Stimulated activated naive CD4-positive, alpha-beta T cell treated with Interleukin-2 at 50 U/mL for 16 hours (primary cell): ENCODE measurements around the gene TMEM161A.
A peak's percentile ranks its signal among the peaks of the same experiment; 100 is the strongest.
"Not testable (repeated sequence)": the region's sequence is repeated elsewhere in the genome, so short reads cannot be mapped to it uniquely, and the experiment has no call there.

ENCODE experiments used
- DNase-seq: peaks from one replicate; lab custom pipeline; 2025; lab: John Stamatoyannopoulos, UW

The TMEM161A gene

GRCh38 chr19:19138109-19138981 is at the start of gene TMEM161A:
TMEM161A (minus strand) TSS chr19:19138478; CDS start chr19:19138428, 50 bp downstream.
- DNase-seq: peak; percentile 96

DNA sequence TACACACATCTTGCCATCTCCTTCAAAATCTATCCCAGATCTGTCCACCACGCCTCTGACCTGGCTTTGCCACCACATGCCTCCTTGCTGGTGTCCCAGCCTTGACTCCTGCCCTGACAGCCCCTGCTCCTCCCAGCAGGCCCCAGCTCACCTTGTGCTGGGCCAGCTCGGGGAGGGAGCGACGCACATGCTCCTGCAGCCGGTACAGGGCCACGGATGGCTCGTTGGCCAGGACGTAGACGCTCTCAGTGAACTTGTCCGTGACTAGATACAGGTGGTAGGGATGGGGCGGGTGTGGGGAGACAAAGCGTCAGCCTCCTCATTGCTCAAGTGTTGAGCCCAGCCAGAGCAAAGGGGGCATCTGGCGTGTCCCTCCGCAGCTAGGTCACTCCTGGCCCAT is 48.5 kb upstream of the TMEM161A start:
- no peak for DNase-seq

DNA sequence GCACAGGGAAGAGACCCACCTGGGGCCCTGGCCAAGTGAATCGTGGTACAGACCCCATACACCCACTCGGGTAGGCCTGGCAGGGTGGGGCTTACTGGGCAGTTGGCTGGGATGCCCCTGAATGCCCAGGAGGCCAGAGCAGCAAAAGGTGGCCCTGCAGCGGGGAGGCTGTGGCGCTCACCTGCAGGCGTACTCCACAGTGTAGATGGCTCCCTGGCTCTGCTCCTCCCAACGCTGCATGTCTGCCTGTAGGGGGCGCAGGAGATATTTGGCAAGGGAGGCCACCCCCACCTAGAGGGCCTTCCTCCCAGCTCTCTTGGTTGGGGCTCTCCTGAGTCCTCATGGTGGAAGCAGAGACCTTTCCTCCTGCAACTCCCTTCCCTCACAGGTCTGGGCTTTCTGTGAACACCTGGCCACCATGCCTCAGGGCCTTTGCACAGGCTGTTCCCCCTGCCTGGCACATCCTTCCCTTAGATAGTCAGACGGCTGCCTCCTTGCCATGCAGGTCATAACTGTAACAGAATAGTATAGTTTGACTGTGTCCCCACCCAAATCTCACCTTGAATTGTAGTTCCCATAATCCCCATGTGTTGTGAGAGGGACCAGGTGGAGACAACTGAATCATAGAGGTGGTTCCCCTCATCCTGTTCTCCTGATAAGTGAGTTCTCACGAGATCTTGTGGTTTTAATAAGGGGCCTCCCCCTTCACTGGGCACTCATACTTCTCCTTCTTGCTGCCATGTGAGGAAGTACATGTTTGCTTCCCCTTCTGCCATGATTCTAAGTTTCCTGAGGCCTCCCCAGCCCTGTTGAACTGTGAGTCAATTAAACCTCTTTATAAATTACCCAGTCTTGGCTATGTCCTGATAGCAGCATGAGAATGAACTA is 47.8 kb upstream of the TMEM161A start:
- DNase-seq: peak; percentile 64

DNA sequence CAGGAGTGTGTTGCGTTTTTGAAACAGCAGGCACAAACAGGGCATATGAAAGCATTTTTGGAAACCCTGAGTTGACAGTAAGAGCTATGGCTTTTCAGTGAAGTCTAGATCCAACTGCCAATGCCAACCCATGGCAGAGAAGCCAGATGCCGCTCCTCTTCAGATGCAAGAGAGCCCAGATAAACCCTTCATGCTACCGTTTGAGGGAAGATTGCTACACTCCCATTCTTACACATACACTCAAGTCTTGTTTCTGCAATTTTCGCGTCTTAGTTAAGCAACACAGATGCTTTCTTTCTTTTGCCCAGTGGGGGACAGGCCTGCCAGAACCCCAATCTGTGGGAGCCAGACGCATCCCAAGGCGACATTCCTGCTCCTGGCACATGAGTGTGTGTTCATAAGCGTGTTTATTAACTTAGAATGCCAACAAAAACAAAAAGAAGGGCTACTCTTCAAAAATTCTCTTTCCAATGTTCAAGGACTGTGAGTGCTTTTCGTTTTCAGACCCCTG is 43.3 kb upstream of the TMEM161A start:
- DNase-seq: no peak

DNA sequence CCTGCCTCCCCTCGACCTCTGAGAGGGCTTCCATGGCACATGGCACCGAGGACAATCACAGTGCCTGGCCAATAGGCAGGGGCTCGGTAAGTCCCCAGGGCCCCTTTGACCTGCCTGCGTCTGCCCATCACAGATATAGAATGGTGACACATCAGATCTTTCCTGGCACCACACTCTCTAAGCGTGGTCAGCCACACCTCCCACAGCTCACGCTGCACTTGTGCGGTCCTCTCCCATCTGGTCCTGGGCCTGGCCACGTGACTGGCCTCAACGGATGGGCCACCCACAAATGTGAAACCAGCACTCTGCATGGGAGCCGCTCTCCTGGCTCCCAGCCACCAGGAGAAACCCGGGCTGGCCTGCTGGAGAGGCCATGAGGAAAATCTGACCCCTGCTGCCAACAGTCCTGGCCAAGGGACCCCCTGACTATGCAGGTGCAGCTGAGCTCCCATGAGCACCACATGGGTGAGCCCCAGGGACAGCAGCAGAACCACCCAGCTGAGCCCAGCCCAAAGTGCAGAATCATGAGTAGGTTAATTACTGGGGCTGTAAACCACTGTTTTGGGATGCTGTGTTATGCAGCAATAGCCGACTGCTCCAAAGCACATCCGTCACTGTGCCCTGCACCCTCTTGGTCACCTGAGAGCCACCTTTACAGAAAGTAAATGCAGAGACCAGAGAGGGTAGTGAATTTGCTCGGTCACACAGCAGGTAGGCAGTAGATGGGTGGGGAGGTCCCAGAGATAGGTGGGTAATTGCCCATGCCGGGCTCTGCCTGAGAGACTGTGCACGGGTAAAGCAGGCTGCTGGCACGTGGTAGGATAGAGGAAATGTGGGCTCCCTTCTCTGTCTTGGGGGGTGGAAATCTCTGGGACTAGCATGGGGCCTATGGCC is 41.5 kb upstream of the TMEM161A start:
- DNase-seq: no peak

- DNase-seq: no peak
Measured at GRCh38 chr19:19176950-19177349, 38.7 kb upstream of the TMEM161A start.

DNA sequence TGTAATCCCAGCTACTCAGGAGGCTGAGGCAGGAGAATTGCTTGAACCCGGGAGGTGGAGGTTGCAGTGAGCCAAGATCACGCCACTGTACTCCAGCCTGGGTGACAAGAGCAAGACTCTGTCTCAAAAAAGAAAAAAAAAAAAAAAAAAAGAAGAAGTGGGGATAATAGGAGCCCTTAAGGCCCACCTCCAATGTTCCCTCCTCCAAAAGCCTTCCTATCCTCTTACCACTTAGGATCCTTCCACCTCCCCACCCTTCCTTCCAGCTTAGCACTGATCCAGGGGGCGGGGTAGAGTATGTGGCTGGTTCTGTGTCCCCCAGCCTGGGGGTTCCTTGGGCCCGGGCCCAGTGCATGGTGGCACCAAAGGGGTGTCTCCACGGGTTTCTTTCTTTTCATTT is 35.0 kb upstream of the TMEM161A start:
- DNase-seq: not testable (repeated sequence)

GRCh38 chr19:19171821-19172532 is 33.7 kb upstream of the TMEM161A start:
- no peak for DNase-seq

DNA sequence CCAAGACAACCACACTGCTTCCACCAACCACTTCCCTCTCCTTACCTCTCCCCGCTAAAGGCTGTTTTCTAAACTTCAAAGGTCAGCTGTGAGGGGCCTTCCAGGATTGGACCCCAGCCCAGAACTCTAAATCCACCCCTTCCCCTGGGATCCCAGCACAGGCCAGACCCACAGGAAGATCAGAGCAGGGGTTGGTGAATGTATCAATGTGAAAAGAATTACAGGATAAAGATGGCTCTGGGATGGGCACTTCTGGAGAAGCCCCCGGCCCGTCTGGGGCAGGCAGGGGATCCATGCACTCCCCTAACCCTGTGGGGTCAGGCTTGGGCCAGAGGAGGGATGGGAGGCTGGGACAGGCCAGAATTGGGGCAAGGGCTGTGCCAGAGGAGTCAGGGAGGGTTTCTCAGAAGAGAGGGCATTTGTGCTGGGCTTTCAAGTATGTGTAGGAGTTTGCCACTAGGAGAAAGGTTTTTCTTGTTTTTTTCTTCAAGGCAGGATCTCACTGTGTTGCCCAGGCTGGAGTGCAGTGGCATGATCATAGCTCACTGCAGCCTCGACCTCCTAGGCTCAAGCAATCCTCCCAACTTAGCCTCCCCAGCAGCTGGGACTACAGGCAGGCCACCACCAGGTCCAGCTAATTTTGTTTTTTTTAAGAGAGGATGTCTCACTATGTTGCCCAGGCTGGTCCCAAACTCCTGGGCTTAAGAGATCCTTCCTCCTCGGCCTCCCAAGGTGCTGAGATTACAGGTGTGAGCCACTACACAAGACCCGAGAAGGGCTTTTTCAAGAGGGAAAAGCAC is 32.8 kb upstream of the TMEM161A start:
- no peak for DNase-seq

- peak; percentile 51 for DNase-seq
Measured at GRCh38 chr19:19170053-19170872, 32.0 kb upstream of the TMEM161A start, which contains the start of gene MEF2B. MEF2B (minus strand) TSS chr19:19170263; CDS start chr19:19150735, 19,528 bp downstream.

DNA sequence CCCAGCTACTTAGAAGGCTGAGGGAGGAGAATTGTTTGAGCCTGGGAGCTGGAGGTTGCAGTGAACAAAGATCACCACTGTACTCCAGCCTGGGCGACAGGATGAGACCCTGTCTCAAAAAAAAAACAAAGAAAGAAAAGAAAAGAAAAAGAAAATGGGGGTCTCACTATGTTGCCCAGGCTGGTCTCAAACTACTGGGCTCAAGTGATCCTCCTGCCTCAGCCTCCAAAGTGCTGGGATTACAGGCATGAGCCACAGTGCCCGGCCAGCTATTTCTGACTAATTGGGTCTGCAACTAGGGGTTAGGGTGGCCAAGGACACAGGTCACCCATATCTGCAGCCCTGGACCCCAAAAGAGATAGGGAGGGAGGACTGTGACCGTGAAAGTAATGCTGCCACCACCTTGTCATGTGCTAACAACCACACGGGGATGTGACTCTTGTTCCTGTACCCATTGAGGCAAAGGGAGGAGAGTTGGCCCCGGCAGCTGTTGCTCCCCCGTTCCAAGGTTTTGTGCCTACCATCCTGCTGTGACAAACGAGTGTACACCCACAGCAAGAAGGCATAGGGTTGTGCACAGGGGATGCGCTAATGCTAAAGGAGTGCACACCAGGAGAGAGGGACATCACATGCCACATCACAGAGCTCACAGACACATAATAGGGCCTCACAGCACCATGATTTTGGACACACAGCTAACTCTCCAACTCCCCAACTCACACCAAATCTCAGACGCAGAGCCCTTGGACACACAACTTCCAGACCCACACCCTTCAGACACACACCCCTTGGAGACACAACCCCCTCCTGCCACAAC is 31.2 kb upstream of the TMEM161A start:
- no peak for DNase-seq

- DNase-seq: no peak
Measured at GRCh38 chr19:19167612-19168011, 29.3 kb upstream of the TMEM161A start.

- no peak for DNase-seq
Measured at GRCh38 chr19:19165396-19165795, 27.1 kb upstream of the TMEM161A start.

DNA sequence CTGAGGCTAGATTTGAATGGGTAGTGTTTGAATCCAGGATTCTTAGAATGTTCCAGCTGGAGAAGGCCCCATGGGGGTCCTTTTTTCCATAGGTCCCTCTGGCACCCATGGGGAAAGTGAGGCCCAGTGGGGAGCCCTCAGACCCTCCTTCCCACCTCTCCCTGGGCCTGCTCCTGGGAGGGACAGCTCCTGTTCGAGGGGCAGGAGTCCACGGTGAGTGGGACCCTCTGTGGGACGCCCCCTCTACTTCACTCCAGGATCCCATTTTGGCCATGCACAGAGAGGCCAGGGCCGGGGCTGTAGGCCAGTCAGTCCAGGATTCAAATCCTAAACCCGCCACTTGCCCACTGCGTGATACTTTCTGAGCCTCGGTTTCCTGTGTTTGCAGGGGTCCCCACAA is 24.2 kb upstream of the TMEM161A start:
- no peak for DNase-seq

DNA sequence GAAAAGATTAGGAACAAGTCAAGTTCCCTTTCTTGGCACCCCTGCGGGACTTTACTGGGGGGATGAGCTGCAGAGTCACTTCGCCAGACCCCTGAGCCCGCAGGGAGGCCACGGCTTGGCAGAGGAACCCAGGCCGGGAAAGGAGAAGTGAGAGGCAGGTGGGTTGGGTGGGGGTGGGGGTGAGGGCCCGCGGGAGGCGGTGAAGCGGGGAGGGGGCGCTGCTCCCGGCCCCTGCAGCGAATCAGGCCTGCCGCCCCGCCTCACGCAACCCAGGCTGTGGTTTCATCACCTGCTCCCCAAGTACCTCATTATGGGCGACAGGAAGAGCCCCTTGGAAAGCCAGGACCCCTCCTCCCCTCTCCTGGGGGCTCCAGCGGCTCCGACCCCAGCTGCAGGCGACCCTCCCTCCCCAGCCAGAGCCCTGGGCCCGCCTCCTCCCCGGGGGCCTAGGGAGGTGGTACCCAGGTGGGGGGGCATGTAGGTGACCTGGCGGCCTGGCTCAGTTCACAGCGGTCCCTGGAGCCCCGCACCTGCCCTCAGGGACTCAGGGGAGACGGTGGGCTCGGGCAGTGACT is 22.3 kb upstream of the TMEM161A start:
- DNase-seq: no peak

DNA sequence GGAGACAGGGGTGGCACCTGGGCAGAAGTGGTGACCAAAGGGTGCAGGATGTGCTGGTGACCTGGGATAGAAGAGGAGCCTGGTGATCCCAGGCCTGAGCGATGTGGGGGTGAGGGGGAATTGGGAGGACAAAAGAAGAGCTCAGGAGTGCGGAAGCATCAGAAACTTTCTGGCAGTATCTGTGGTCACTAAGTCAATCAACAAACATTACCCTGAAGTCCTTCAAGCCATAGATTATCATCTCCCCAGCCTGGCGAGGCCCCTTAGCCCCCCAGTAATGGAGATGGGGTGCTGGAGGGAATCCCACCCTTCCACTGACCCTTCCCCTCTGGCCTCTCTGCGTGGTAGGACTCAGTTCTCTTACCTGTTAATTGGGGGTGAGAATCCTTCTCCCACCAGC is 21.3 kb upstream of the TMEM161A start:
- no peak for DNase-seq

GRCh38 chr19:19157808-19158207 is 19.5 kb upstream of the TMEM161A start:
- no peak for DNase-seq
